ENCODE results near the gene MFSD6L.

Gene MFSD6L

DNA sequence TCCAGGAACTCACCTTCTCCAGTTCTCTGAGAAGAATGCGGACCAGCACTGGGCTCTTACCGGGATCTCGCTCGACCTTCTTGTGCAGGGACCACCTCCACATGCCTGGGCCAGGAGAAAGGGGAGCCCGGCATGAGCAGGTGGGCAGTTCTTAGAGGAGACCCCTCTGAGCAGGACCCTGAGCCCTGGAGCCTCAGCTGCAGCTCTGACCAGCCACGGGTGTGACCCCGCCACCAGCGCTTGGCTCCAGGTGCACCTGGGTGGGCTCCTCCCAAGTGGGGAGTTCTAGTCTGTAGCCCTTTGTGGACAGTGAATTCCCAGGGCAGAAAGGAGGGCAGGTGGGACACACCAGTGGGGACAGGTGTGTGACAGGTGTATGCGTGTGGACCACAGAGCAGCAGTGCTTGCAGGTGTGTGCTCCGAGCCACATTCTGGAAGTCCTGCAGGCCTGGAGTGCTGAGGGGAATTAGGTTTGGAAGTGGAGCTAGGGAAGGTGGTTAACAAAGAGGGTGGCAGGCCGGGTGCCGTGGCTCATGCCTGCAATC, 39.5 kb upstream of the MFSD6L start:
- TF ChIP-seq Cebpa-rat (IDR thresholded peaks at IDR 0.05), result no peak

GRCh38 chr17:8837563-8838075, 38.5 kb upstream of the MFSD6L start:
- Histone ChIP-seq H3K4me3 (no peak overlapping the region), H3K27me3 (no peaks in the 10 kb centered on the region), H3K27ac (no peak overlapping the region), H3K9me3 (replicated peaks in 1 of 11) (no peaks in the 10 kb centered on the region), H3K4me2 (no peak overlapping the region), H4K20me1 (peaks cover 0 to 30% (median 0%) of the 10 kb centered on the region in 11 experiments; a peak in 6 of 22 replicates), H3K4me1 (peaks cover 6 to 21% (median 11%) of the 10 kb centered on the region in 10 experiments), H3K36me3 (peaks cover 0 to 93% (median 32%) of the 10 kb centered on the region in 11 experiments; a peak in 14 of 22 replicates), H3K9ac (no peak overlapping the region)
- TF ChIP-seq Cebpa-rat (IDR thresholded peaks at IDR 0.05), result no peak

More for the DNA sequence above, 39.5 kb upstream of the MFSD6L start:
- peaks cover 0 to 40% (median 0%) of the 10 kb centered on the region in 11 experiments; a peak in 5 of 22 replicates for H4K20me1 ChIP-seq
- no peaks in the 10 kb centered on the region for H3K9me3 ChIP-seq (replicated peaks in 1 of 11)
- no peak overlapping the region for H3K9ac ChIP-seq
- no peak overlapping the region for H3K4me3 ChIP-seq
- H3K36me3 ChIP-seq, result peaks cover 0 to 86% (median 26%) of the 10 kb centered on the region in 11 experiments; a peak in 14 of 22 replicates
- H3K27me3 ChIP-seq, result no peaks in the 10 kb centered on the region
- H3K4me1 ChIP-seq, result peaks cover 16 to 31% (median 21%) of the 10 kb centered on the region in 10 experiments
- no peak overlapping the region for H3K27ac ChIP-seq
- H3K4me2 ChIP-seq, result no peak overlapping the region

- peaks cover 0 to 93% (median 35%) of the 10 kb centered on the region in 11 experiments; a peak in 14 of 22 replicates for H3K36me3 ChIP-seq
- H3K9ac ChIP-seq, result no peak overlapping the region
- H3K27me3 ChIP-seq, result no peaks in the 10 kb centered on the region
- H3K27ac ChIP-seq, result no peak overlapping the region
- peaks cover 0 to 15% (median 5%) of the 10 kb centered on the region in 10 experiments; a peak in 17 of 20 replicates for H3K4me1 ChIP-seq
- no peak overlapping the region for H3K4me2 ChIP-seq
- H3K4me3 ChIP-seq, result no peak overlapping the region
- no peak for TF ChIP-seq Cebpa-rat (IDR thresholded peaks at IDR 0.05)
- H3K9me3 ChIP-seq (replicated peaks in 1 of 11), result no peaks in the 10 kb centered on the region
- peaks cover 0 to 25% (median 0%) of the 10 kb centered on the region in 11 experiments; a peak in 6 of 22 replicates for H4K20me1 ChIP-seq
Observed at GRCh38 chr17:8836821-8837562, 37.8 kb upstream of the MFSD6L start.

DNA sequence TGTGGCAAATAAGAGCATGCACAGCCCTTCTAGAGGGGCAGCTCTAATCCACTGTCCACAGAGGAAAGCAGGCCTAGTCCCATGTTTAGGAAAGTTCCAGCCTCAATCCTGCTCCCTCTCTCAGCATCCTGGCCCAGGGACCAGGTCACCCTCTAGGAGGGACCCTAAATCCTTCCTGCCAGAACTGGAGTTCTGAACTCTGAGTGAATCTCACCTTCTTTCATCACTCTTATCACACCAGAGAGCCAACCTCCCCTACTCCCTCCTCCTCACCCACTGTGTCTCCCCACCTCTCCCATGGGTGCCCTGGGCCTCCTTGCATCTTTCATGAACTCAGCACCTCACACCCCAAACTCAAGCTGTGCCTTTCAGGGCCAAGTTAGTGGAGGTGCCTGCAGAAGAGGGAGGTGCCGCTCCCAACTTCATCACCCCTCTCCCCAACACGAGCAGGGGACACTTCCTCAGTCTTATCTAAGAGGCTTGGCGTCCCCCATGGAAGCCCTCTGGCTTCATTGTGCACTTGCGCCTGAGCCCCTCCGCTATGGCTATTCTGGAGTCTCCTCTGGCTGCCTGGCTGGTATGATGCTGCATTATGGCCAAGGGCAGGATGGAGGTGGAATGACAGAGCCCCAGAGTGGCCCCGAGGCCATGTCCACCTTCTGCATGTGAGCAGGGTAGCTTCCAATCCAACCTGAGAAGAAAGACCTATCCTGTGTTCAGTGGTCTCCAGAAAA, 36.6 kb upstream of the MFSD6L start:
- H3K9ac ChIP-seq, result no peak overlapping the region
- peaks cover 0 to 92% (median 35%) of the 10 kb centered on the region in 11 experiments; a peak in 14 of 22 replicates for H3K36me3 ChIP-seq
- no peak overlapping the region for H3K4me3 ChIP-seq
- no peak overlapping the region for H3K27ac ChIP-seq
- H3K4me1 ChIP-seq, result peaks cover 0 to 10% (median 0%) of the 10 kb centered on the region in 10 experiments; a peak in 5 of 20 replicates
- no peaks in the 10 kb centered on the region for H3K9me3 ChIP-seq (replicated peaks in 1 of 11)
- H4K20me1 ChIP-seq, result peaks cover 0 to 17% (median 0%) of the 10 kb centered on the region in 11 experiments; a peak in 6 of 22 replicates
- TF ChIP-seq Cebpa-rat (IDR thresholded peaks at IDR 0.05), result no peak
- no peaks in the 10 kb centered on the region for H3K27me3 ChIP-seq
- H3K4me2 ChIP-seq, result no peak overlapping the region

DNA sequence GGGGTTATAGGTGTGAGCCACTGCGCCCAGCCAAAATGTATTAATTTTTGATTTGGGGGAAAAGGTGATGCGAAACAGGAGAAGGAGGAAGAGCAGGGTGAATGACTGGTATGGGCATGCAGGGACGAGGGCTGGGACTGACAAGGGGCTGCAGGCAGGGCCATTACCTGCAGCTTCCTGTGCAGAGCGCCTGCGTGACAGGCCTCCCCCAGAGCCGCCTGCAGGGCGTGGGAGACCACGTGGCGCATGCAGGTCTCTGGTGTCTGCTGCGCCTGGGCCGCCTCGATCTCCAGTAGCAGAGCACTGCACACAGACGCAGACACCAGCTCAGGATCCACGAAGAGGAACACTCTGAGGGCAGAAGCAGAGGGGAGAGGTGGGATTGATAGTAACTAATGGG, 35.9 kb upstream of the MFSD6L start:
- H3K36me3 ChIP-seq, result peaks cover 0 to 96% (median 35%) of the 10 kb centered on the region in 11 experiments; a peak in 14 of 22 replicates
- H3K4me1 ChIP-seq, result peaks cover 0 to 10% (median 0%) of the 10 kb centered on the region in 10 experiments; a peak in 5 of 20 replicates
- H3K27me3 ChIP-seq, result no peaks in the 10 kb centered on the region
- no peaks in the 10 kb centered on the region for H3K9me3 ChIP-seq (replicated peaks in 1 of 11)
- TF ChIP-seq Cebpa-rat (IDR thresholded peaks at IDR 0.05), result no peak
- peaks cover 0 to 16% (median 0%) of the 10 kb centered on the region in 11 experiments; a peak in 7 of 22 replicates for H4K20me1 ChIP-seq
- no peak overlapping the region for H3K9ac ChIP-seq
- no peak overlapping the region for H3K4me3 ChIP-seq
- H3K27ac ChIP-seq, result no peak overlapping the region
- H3K4me2 ChIP-seq, result no peak overlapping the region

DNA sequence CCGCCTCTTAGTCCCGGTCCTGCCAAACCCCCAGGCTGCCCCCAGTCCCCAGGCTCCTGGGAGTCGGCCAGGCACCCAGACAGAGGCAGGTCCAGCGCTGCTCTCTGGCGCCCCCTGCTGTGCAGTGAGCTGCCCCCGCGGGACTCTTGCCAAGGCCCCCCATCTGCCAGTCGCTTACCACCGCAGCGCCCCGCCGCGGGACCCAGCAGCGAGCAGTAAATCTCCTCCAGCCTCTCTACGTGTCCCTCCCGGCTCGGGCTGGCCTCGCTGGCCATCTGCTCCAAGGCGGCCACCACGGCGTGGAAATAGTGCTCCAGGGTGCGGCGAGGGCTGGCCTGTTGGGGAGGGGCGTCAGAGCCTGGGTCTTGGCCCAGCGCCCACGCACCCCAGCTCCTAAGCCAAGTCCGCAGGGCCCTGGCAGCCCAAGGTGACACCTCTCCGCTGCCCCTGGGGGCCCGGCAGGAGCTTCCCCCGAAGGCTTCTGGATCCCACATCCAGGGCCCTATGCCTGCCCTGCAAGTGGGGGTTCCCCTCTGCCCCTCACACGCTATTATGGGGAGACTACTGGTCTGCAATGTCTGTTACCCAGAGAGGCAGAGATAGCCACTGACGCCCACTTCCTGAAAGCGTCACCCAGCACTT, 33.7 kb upstream of the MFSD6L start:
- Histone ChIP-seq H3K4me3 (no peak overlapping the region), H3K27me3 (no peaks in the 10 kb centered on the region), H3K36me3 (peaks cover 0 to 98% (median 35%) of the 10 kb centered on the region in 11 experiments; a peak in 14 of 22 replicates), H3K27ac (no peak overlapping the region), H3K9ac (no peak overlapping the region), H4K20me1 (peaks cover 0 to 11% (median 0%) of the 10 kb centered on the region in 11 experiments; a peak in 4 of 22 replicates), H3K4me1 (peaks cover 0 to 6% (median 0%) of the 10 kb centered on the region in 10 experiments; a peak in 1 of 20 replicates), H3K4me2 (no peak overlapping the region), H3K9me3 (replicated peaks in 1 of 11) (no peaks in the 10 kb centered on the region)
- TF ChIP-seq Cebpa-rat (IDR thresholded peaks at IDR 0.05), result no peak

DNA sequence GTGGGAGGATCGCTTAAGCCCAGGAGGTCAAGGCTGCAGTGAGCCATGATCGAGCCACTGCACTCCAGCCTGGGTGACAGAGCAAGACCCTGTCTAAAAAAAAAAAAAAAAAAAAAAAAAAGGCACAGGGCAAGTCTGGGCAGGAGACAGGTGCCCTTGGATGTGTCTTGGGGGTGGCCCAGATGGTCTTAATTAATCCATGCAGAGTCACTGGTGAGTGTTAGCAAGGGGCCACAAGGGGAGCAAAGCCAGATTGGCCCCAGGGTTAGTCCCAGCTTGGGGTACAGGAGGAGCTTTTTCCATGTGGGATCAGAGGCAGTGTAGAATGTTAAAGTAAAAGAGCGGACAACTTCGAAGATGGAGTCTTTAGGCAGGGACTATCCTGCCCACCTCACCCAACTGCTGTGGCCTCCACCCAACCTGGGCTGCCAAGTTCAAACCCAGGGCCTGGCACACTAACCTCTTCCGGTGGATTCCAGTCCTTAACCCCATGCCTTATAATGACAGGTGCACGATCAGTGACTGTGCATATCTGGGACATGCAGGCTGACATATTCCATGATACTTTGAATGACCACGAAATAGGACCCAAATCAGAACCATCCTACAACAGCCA, 32.2 kb upstream of the MFSD6L start:
- TF ChIP-seq Cebpa-rat (IDR thresholded peaks at IDR 0.05), result no peak
- no peaks in the 10 kb centered on the region for H3K27me3 ChIP-seq
- peaks cover 0 to 11% (median 0%) of the 10 kb centered on the region in 11 experiments; a peak in 4 of 22 replicates for H4K20me1 ChIP-seq
- no peak overlapping the region for H3K4me3 ChIP-seq
- peaks cover 0 to 7% (median 0%) of the 10 kb centered on the region in 11 experiments; a peak in 2 of 22 replicates for H3K9me3 ChIP-seq (replicated peaks in 1 of 11)
- no peak overlapping the region for H3K27ac ChIP-seq
- no peak overlapping the region for H3K9ac ChIP-seq
- H3K4me1 ChIP-seq, result no peaks in the 10 kb centered on the region
- no peak overlapping the region for H3K4me2 ChIP-seq
- peaks cover 0 to 98% (median 32%) of the 10 kb centered on the region in 11 experiments; a peak in 14 of 22 replicates for H3K36me3 ChIP-seq

DNA sequence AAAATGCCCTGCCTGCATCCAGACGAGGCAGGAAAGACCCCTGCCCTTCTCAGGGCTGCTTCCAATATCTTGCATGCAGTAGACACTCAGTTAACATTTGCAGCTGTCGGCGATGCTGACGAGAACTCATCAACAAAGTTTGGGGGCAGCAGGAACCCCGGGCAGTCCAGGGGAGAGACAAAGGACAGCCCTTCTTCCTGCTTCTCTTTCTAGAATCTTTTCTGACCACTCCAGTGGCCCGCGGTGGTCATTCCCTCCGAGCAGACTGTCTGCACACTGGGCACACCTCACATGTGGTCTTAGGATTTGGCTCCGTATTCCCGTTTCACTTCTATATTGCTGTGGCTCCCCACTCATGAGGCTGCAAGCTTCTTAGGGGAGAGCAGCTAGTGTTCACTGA, 31.0 kb upstream of the MFSD6L start:
- H3K4me2 ChIP-seq, result no peak overlapping the region
- H3K27ac ChIP-seq, result no peak overlapping the region
- H3K9ac ChIP-seq, result no peak overlapping the region
- peaks cover 0 to 98% (median 22%) of the 10 kb centered on the region in 11 experiments; a peak in 14 of 22 replicates for H3K36me3 ChIP-seq
- no peak for TF ChIP-seq Cebpa-rat (IDR thresholded peaks at IDR 0.05)
- no peaks in the 10 kb centered on the region for H3K4me1 ChIP-seq
- peaks cover 0 to 19% (median 11%) of the 10 kb centered on the region in 11 experiments; a peak in 18 of 22 replicates for H3K9me3 ChIP-seq (replicated peaks in 1 of 11)
- H3K27me3 ChIP-seq, result no peaks in the 10 kb centered on the region
- no peak overlapping the region for H3K4me3 ChIP-seq
- peaks cover 0 to 11% (median 0%) of the 10 kb centered on the region in 11 experiments; a peak in 3 of 22 replicates for H4K20me1 ChIP-seq
